Neural cell (in vitro differentiated cells): ENCODE results near the gene ATG4A. TPM values are rescaled to one million over a fixed set of nuclear protein-coding genes. Genes with fewer than 3 reads are reported as not detected.

Experiments used
- H2AFZ ChIP-seq: fragments of 200-600, 300-800 bp; sonication (generic), shearing (Covaris generic); 2 replicates; pipeline ENCODE4 v1.6.0; 2014; ENCODE audit warnings: low read depth, mild to moderate bottlenecking, antibody characterized with exemption, low read length, moderate library complexity
- H3F3A ChIP-seq: fragments of 200-600 bp; shearing (Covaris generic); 2 replicates; pipeline ENCODE4 v1.6.1; 2016; ENCODE audit warnings: mild to moderate bottlenecking, moderate library complexity, mixed read lengths, antibody characterized with exemption, low read length; ENCODE audit not compliant: insufficient read depth, poor library complexity, severe bottlenecking
- H3K27ac ChIP-seq: fragments of 200-600, 300-800 bp; sonication (generic), shearing (Covaris generic); 2 replicates; pipeline ENCODE4 v1.5.1; 2014; ENCODE audit warnings: mild to moderate bottlenecking, low read length, moderate library complexity
- H3K27me3 ChIP-seq: fragments of 300-800, 200-600 bp; sonication (generic), shearing (Covaris generic); 2 replicates; pipeline ENCODE4 v1.6.0; 2014; ENCODE audit warnings: mild to moderate bottlenecking, low read depth, low read length, moderate library complexity; ENCODE audit not compliant: insufficient read depth
- H3K36me3 ChIP-seq: fragments of 300-800, 200-600 bp; sonication (generic), shearing (Covaris generic); 2 replicates; pipeline ENCODE4 v1.5.1; 2014; ENCODE audit warnings: mild to moderate bottlenecking, antibody characterized with exemption, low read length, moderate library complexity; ENCODE audit not compliant: insufficient read depth
- H3K4me2 ChIP-seq: fragments of 300-800, 200-600 bp; sonication (generic), shearing (Covaris generic); 2 replicates; pipeline ENCODE4 v1.6.0; 2014; ENCODE audit warnings: mild to moderate bottlenecking, low read length
- H3K4me3 ChIP-seq: fragments of 300-800, 200-600 bp; sonication (generic), shearing (Covaris generic); 2 replicates; pipeline ENCODE4 v1.5.1; 2014; ENCODE audit warnings: mild to moderate bottlenecking, low read length, moderate library complexity
- H3K79me2 ChIP-seq: fragments of 200-600 bp; shearing (Covaris generic); replicated peaks from 2 replicates; pipeline ENCODE4 v1.6.0; 2014; ENCODE audit warnings: mild to moderate bottlenecking, low read length, moderate library complexity; ENCODE audit not compliant: insufficient read depth
- H3K9ac ChIP-seq: fragments of 300-800, 200-600 bp; sonication (generic), shearing (Covaris generic); 2 replicates; pipeline ENCODE4 v1.6.1; 2016; ENCODE audit warnings: mild to moderate bottlenecking, low read length, mixed read lengths
- H3K9me2 ChIP-seq: fragments of 200-600 bp; shearing (Covaris generic); 2 replicates; pipeline ENCODE4 v1.6.1; 2016; ENCODE audit warnings: mild to moderate bottlenecking, low read length, mixed read lengths; ENCODE audit not compliant: insufficient read depth
- H3K9me3 ChIP-seq: fragments of 200-600, 300-800 bp; sonication (generic), shearing (Covaris generic); 2 replicates; pipeline ENCODE4 v1.6.1; 2016; ENCODE audit warnings: mild to moderate bottlenecking, mixed run types, low read length, moderate library complexity, mixed read lengths
- H4K20me1 ChIP-seq: fragments of 200-600 bp; shearing (Covaris generic); 2 replicates; pipeline ENCODE4 v1.6.1; 2016; ENCODE audit warnings: mild to moderate bottlenecking, mixed run types; ENCODE audit not compliant: insufficient read depth
- EP300 ChIP-seq: fragments of 450-650 bp; conservative IDR thresholded peaks from 2 replicates; pipeline ENCODE4 v1.6.1; 2014; ENCODE audit warnings: antibody characterized with exemption, mild to moderate bottlenecking, moderate library complexity; ENCODE audit not compliant: poor library complexity, severe bottlenecking
- EZH2 ChIP-seq: fragments of 200-600, 300-800 bp; shearing (Covaris generic), sonication (generic); IDR thresholded peaks from 2 replicates; pipeline ENCODE4 v1.6.1; 2014; ENCODE audit warnings: antibody characterized with exemption, low read length, borderline replicate concordance, mild to moderate bottlenecking; ENCODE audit not compliant: insufficient read depth, poor library complexity, severe bottlenecking
- MXI1 ChIP-seq: fragments of 450-650 bp; conservative IDR thresholded peaks from 2 replicates; pipeline ENCODE4 v1.6.1; 2014; ENCODE audit warnings: antibody characterized with exemption, mild to moderate bottlenecking; ENCODE audit not compliant: poor library complexity, severe bottlenecking
- POLR2AphosphoS5 ChIP-seq: IDR thresholded peaks from 2 replicates; pipeline ENCODE4 v1.6.1; 2012
- RAD21 ChIP-seq: fragments of 450-650 bp; conservative IDR thresholded peaks from 2 replicates; pipeline ENCODE4 v1.6.1; 2014; ENCODE audit warnings: antibody characterized with exemption, mild to moderate bottlenecking, moderate library complexity
- SMC3 ChIP-seq: fragments of 450-650 bp; conservative IDR thresholded peaks from 2 replicates; pipeline ENCODE4 v1.6.1; 2014; ENCODE audit warnings: antibody characterized with exemption, mild to moderate bottlenecking, moderate library complexity; ENCODE audit not compliant: poor library complexity
- TAF1 ChIP-seq: IDR thresholded peaks from 2 replicates; pipeline ENCODE4 v1.6.1; 2012; ENCODE audit warnings: low read depth
- polyA plus RNA-seq: library from polyadenylated mRNA; depleted of rRNA; stranded (reverse); fragments of >200 nt; gene quantifications from 2 replicates; pipeline ENCODE4 v1.2.3, GENCODE V29; 2014
- TF ChIP-seq, protein P1 (sequence below): fragments of 450-650 bp; IDR thresholded peaks from 2 replicates; pipeline ENCODE4 v1.5.1; 2014; ENCODE audit warnings: antibody characterized with exemption, mild to moderate bottlenecking, moderate library complexity; ENCODE audit not compliant: poor library complexity, severe bottlenecking
- TF ChIP-seq, protein P2 (sequence below): IDR thresholded peaks from 2 replicates; pipeline ENCODE4 v1.6.1; 2012; ENCODE audit warnings: borderline replicate concordance

ATG4A gene
- polyA plus RNA-seq, 1 donor from 2014 or later, result 20.4 TPM

DNA sequence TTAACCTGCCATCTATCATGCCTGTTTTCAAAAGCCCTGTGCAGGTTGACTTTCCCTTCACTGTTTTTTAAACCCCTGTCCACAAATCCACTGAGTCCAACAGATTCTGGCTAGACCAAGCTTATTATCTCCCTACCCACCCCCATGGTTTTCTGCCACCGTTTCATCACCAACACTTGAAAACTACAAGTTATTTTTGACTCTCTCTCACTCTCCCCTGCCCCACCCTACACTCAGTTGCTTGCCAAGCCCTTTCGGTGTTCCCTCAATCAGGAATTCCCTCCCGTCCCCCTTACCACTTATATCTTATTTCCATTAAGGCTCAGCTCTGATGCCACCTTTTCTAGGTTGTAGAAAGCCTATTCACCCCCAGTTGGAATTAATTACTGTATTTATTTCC lies 29.7 kb downstream of the ATG4A start:
- Histone ChIP-seq H3K27me3 (no peaks in the 10 kb centered on the region), H3K36me3 (no peaks in the 10 kb centered on the region), H3K9ac (no peak overlapping the region)

DNA sequence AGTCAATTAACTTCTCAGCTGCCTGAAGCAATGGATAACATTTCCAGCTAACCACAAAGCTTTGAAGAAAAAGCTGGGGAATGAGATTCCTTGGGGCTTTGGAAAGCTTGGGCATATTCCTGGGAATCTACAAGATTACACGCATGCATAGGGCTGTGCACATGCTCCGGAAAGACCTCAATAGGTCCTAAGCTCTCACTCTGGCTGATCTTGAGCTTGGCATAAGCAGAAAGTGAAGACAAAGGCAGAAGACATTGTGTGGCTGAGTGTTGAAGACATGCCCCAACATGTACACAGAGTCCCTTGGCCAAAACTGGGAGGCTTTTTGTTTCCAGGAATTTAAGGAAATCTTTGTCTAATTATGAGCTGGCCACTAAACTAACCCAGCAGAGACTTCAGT lies 31.2 kb downstream of the ATG4A start:
- H3K9me3 ChIP-seq, result no peaks in the 10 kb centered on the region
- no peaks in the 10 kb centered on the region for H3K36me3 ChIP-seq
- no peak overlapping the region for H3K4me2 ChIP-seq
- no peak overlapping the region for H3K9ac ChIP-seq
- no peak overlapping the region for H3K27ac ChIP-seq
- H3F3A ChIP-seq, result no peaks in the 10 kb centered on the region
- no peaks in the 10 kb centered on the region for H3K27me3 ChIP-seq
- no peaks in the 10 kb centered on the region for H3K9me2 ChIP-seq
- no peaks in the 10 kb centered on the region for H4K20me1 ChIP-seq
- TF ChIP-seq, protein P1, sequence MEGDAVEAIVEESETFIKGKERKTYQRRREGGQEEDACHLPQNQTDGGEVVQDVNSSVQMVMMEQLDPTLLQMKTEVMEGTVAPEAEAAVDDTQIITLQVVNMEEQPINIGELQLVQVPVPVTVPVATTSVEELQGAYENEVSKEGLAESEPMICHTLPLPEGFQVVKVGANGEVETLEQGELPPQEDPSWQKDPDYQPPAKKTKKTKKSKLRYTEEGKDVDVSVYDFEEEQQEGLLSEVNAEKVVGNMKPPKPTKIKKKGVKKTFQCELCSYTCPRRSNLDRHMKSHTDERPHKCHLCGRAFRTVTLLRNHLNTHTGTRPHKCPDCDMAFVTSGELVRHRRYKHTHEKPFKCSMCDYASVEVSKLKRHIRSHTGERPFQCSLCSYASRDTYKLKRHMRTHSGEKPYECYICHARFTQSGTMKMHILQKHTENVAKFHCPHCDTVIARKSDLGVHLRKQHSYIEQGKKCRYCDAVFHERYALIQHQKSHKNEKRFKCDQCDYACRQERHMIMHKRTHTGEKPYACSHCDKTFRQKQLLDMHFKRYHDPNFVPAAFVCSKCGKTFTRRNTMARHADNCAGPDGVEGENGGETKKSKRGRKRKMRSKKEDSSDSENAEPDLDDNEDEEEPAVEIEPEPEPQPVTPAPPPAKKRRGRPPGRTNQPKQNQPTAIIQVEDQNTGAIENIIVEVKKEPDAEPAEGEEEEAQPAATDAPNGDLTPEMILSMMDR, result no peak
- no peak for TF ChIP-seq EP300
- TF ChIP-seq SMC3, result no peak
- TF ChIP-seq RAD21, result no peak
- TF ChIP-seq EZH2, result no peak
- no peak for TF ChIP-seq POLR2AphosphoS5
- H3K4me3 ChIP-seq, result no peak overlapping the region
- no peak overlapping the region for H2AFZ ChIP-seq
- no peaks in the 10 kb centered on the region for H3K79me2 ChIP-seq

More for the DNA sequence above, 29.7 kb downstream of the ATG4A start:
- H3K4me3 ChIP-seq, result no peak overlapping the region
- H3K79me2 ChIP-seq, result no peaks in the 10 kb centered on the region
- no peak overlapping the region for H3K4me2 ChIP-seq
- H3K9me3 ChIP-seq, result no peaks in the 10 kb centered on the region
- TF ChIP-seq TAF1 (no peak), MXI1 (no peak), RAD21 (no peak), SMC3 (no peak), EP300 (no peak), POLR2AphosphoS5 (no peak), EZH2 (no peak)
- TF ChIP-seq, protein P1, result no peak
- TF ChIP-seq, protein P2, sequence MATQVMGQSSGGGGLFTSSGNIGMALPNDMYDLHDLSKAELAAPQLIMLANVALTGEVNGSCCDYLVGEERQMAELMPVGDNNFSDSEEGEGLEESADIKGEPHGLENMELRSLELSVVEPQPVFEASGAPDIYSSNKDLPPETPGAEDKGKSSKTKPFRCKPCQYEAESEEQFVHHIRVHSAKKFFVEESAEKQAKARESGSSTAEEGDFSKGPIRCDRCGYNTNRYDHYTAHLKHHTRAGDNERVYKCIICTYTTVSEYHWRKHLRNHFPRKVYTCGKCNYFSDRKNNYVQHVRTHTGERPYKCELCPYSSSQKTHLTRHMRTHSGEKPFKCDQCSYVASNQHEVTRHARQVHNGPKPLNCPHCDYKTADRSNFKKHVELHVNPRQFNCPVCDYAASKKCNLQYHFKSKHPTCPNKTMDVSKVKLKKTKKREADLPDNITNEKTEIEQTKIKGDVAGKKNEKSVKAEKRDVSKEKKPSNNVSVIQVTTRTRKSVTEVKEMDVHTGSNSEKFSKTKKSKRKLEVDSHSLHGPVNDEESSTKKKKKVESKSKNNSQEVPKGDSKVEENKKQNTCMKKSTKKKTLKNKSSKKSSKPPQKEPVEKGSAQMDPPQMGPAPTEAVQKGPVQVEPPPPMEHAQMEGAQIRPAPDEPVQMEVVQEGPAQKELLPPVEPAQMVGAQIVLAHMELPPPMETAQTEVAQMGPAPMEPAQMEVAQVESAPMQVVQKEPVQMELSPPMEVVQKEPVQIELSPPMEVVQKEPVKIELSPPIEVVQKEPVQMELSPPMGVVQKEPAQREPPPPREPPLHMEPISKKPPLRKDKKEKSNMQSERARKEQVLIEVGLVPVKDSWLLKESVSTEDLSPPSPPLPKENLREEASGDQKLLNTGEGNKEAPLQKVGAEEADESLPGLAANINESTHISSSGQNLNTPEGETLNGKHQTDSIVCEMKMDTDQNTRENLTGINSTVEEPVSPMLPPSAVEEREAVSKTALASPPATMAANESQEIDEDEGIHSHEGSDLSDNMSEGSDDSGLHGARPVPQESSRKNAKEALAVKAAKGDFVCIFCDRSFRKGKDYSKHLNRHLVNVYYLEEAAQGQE, result no peak
- H3F3A ChIP-seq, result no peaks in the 10 kb centered on the region
- no peaks in the 10 kb centered on the region for H4K20me1 ChIP-seq
- H2AFZ ChIP-seq, result no peak overlapping the region
- no peaks in the 10 kb centered on the region for H3K9me2 ChIP-seq
- no peak overlapping the region for H3K27ac ChIP-seq
